Measurements from ENCODE around the gene SPPL2B. TPM values are rescaled to one million over a fixed set of nuclear protein-coding genes. Genes with fewer than 3 reads are reported as not detected.

Gene SPPL2B
- polyA plus RNA-seq, 1 donor, result 45.2 TPM

- DNase-seq (ENCODE audit: low read depth), result no peak
Observed at GRCh38 chr19:2354670-2355069, 26.2 kb downstream of the SPPL2B start.

GRCh38 chr19:2355168-2356035 is 26.9 kb downstream of the SPPL2B start:
- DNase-seq (ENCODE audit: low read depth), result no peak

GRCh38 chr19:2356036-2356646 is 27.7 kb downstream of the SPPL2B start:
- no peak for DNase-seq (ENCODE audit: low read depth)

- no peak for DNase-seq (ENCODE audit: low read depth)
Observed at GRCh38 chr19:2357279-2358206, 29.1 kb downstream of the SPPL2B start.

- DNase-seq (ENCODE audit: low read depth), result no peak
Observed at GRCh38 chr19:2358548-2359173, 30.2 kb downstream of the SPPL2B start.

GRCh38 chr19:2359992-2360685 is 31.7 kb downstream of the SPPL2B start, which contains the start of gene TMPRSS9:
TMPRSS9 (plus strand) TSS chr19:2360265; CDS start chr19:2389786, 29,521 bp downstream.
- no peak for DNase-seq (ENCODE audit: low read depth)

- no peak for DNase-seq (ENCODE audit: low read depth)
Observed at GRCh38 chr19:2360833-2361232, 32.3 kb downstream of the SPPL2B start.

- no peak for DNase-seq (ENCODE audit: low read depth)
Observed at GRCh38 chr19:2361246-2362045, 33.0 kb downstream of the SPPL2B start.

GRCh38 chr19:2362046-2362969 is 33.8 kb downstream of the SPPL2B start:
- no peak for DNase-seq (ENCODE audit: low read depth)

GRCh38 chr19:2362970-2363300 is 34.5 kb downstream of the SPPL2B start:
- no peak for DNase-seq (ENCODE audit: low read depth)

GRCh38 chr19:2363419-2363818 is 34.9 kb downstream of the SPPL2B start:
- no peak for DNase-seq (ENCODE audit: low read depth)

GRCh38 chr19:2365201-2365970 is 36.9 kb downstream of the SPPL2B start:
- no peak for DNase-seq (ENCODE audit: low read depth)

GRCh38 chr19:2371656-2372055 is 43.2 kb downstream of the SPPL2B start:
- DNase-seq (ENCODE audit: low read depth), result no peak

GRCh38 chr19:2372076-2372612 is 43.7 kb downstream of the SPPL2B start:
- DNase-seq (ENCODE audit: low read depth), result no peak

- no peak for DNase-seq (ENCODE audit: low read depth)
Observed at GRCh38 chr19:2374808-2375207, 46.3 kb downstream of the SPPL2B start.

- no peak for DNase-seq (ENCODE audit: low read depth)
Observed at GRCh38 chr19:2375353-2376121, 47.1 kb downstream of the SPPL2B start.

All from forelimb muscle (tissue), 1 donor.